ENCODE data around the gene ALOX5AP. TPM values are rescaled to one million over a fixed set of nuclear protein-coding genes. Genes with fewer than 3 reads are reported as not detected.

Gene ALOX5AP
- total RNA-seq, 2 donors from 2014 or later: 27.5 to 69.9 TPM

GRCh38 chr13:30715372-30715756 lies 20.0 kb upstream of the ALOX5AP start:
- no peaks in the 10 kb centered on the region for H3K36me3 ChIP-seq
- H3K27ac ChIP-seq: no peak overlapping the region
- H3K4me3 ChIP-seq: no peak overlapping the region
- H3K9me3 ChIP-seq: no peaks in the 10 kb centered on the region
- no peaks in the 10 kb centered on the region for H3K27me3 ChIP-seq (replicated peaks; ENCODE audit: insufficient read depth)
- TF ChIP-seq CTCF (IDR thresholded peaks at IDR 0.05): no peak
- ATAC-seq (ENCODE audit: insufficient number of reproducible peaks, low FRiP score, low read depth) (no peak), DNase-seq (ENCODE audit: low spot score) (no peak)
- peaks cover 0 to 9% of the 10 kb centered on the region in 2 donors for H3K4me1 ChIP-seq (ENCODE audit: control insufficient read depth in 1 of 2, low read depth in 2 of 2)

DNA sequence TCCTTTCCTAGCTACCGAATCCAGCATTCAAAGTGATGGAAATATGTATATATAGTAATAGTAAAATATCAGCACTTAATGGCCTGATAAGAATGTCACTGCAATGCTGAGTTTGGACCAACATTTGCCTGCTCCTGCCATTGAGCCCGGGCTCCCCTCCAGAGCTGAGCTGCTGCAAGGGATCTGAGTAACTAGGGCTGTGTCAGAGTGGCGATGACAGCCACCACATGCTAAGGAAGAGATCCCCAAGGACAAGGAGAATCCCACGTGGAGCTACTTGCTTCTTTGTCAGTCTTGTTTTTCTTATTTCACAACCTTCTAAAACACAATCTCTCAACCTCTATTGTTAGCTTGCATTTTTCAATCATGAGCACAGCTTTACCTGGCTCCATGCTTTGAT lies 19.5 kb upstream of the ALOX5AP start:
- H3K27me3 ChIP-seq (replicated peaks; ENCODE audit: insufficient read depth): no peaks in the 10 kb centered on the region
- DNase-seq (ENCODE audit: low spot score) (no peak), ATAC-seq (ENCODE audit: insufficient number of reproducible peaks, low FRiP score, low read depth) (no peak)
- H3K4me3 ChIP-seq: no peak overlapping the region
- no peak for TF ChIP-seq CTCF (IDR thresholded peaks at IDR 0.05)
- no peak overlapping the region for H3K27ac ChIP-seq
- H3K9me3 ChIP-seq: no peaks in the 10 kb centered on the region
- peaks cover 0 to 9% of the 10 kb centered on the region in 2 donors for H3K4me1 ChIP-seq (ENCODE audit: control insufficient read depth in 1 of 2, low read depth in 2 of 2)
- H3K36me3 ChIP-seq: no peaks in the 10 kb centered on the region

GRCh38 chr13:30718661-30719524 lies 16.4 kb upstream of the ALOX5AP start:
- H3K36me3 ChIP-seq: no peaks in the 10 kb centered on the region
- H3K27me3 ChIP-seq (replicated peaks; ENCODE audit: insufficient read depth): no peaks in the 10 kb centered on the region
- peaks cover 0 to 9% of the 10 kb centered on the region in 2 donors for H3K4me1 ChIP-seq (ENCODE audit: control insufficient read depth in 1 of 2, low read depth in 2 of 2)
- no peak overlapping the region for H3K4me3 ChIP-seq
- no peak for TF ChIP-seq CTCF (IDR thresholded peaks at IDR 0.05)
- H3K27ac ChIP-seq: no peak overlapping the region
- H3K9me3 ChIP-seq: no peaks in the 10 kb centered on the region
- DNase-seq (ENCODE audit: low spot score) (no peak), ATAC-seq (ENCODE audit: insufficient number of reproducible peaks, low FRiP score, low read depth) (no peak)

DNA sequence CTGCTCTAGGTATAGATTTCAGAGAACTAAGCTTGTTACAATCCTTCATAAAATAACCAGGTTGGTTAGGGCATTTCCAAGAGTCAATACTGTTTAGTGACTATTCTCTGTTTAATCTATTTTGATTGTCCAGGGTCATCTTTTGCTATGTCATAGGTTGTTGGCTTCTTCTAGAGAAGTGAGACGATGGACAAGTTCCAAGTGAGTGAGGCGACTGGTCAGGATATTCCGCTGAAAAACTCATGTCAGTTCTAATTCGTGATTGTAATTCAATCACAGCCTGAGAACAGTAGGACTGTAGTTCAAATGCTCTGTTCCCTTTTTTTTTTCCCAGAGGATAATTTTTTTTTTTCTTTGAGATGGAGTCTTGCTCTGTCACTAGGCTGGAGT lies 15.8 kb upstream of the ALOX5AP start:
- Histone ChIP-seq H3K27ac (no peak overlapping the region), H3K27me3 (replicated peaks; ENCODE audit: insufficient read depth) (no peaks in the 10 kb centered on the region), H3K4me3 (no peak overlapping the region), H3K9me3 (no peaks in the 10 kb centered on the region), H3K36me3 (no peaks in the 10 kb centered on the region), H3K4me1 (ENCODE audit: control insufficient read depth in 1 of 2, low read depth in 2 of 2) (peaks cover 0 to 9% of the 10 kb centered on the region in 2 donors)
- DNase-seq (ENCODE audit: low spot score) (no peak), ATAC-seq (ENCODE audit: insufficient number of reproducible peaks, low FRiP score, low read depth) (no peak)
- no peak for TF ChIP-seq CTCF (IDR thresholded peaks at IDR 0.05)

- H3K27me3 ChIP-seq (replicated peaks; ENCODE audit: insufficient read depth): no peaks in the 10 kb centered on the region
- no peak overlapping the region for H3K27ac ChIP-seq
- H3K4me1 ChIP-seq (ENCODE audit: control insufficient read depth in 1 of 2, low read depth in 2 of 2): peaks cover 0 to 14% of the 10 kb centered on the region in 2 donors
- no peak for DNase-seq (ENCODE audit: low spot score)
- no peak for TF ChIP-seq CTCF (IDR thresholded peaks at IDR 0.05)
- ATAC-seq (ENCODE audit: insufficient number of reproducible peaks, low FRiP score, low read depth): no peak
- H3K9me3 ChIP-seq: no peaks in the 10 kb centered on the region
- H3K4me3 ChIP-seq: no peak overlapping the region
- H3K36me3 ChIP-seq: no peaks in the 10 kb centered on the region
Observed at GRCh38 chr13:30720172-30720869, 15.0 kb upstream of the ALOX5AP start.
